ENCODE results near the gene APOA1.

DNA sequence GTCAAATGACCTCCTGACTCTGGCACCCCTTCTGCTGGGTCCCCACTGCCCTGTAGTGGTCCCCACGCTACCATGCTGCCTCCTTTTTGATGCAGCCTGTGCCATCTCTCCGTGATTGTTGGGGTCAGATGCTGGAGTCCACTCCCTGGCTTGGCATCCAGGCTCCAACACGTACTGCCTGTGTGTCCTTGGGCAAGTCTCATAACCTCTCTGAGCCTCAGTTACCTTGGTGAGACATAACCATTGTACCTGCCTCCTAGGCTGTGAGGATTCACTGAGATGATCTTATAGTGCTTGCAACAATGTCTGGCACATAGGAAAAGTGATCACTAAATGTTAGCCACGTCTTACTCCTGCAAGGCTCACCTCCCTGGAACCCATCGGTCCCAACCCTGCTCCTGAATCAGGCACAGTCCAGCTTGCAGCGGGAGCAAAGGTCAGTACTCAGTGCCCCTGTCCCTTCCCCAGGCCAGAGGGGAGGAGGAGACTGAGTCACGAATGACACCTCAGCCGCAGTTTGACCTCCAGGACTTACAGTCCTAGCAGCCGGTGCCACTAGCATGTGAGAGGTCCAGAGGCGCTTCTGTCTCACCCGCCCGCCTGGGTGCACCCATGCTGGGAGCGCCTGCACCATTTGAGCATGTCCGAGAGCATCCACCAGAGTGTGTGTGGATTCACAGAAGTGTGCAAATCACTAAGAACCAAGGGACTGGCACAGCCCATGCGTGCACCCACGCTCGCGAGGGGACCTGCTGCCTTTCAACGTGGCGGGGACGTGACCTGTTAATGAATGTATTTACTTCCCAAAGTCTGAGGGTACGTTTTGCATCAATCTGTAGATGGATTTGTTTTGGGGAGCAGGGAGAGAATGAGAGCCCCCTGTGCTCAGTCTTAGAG, 11.3 kb downstream of the APOA1 start:
- TF ChIP-seq, protein P1, sequence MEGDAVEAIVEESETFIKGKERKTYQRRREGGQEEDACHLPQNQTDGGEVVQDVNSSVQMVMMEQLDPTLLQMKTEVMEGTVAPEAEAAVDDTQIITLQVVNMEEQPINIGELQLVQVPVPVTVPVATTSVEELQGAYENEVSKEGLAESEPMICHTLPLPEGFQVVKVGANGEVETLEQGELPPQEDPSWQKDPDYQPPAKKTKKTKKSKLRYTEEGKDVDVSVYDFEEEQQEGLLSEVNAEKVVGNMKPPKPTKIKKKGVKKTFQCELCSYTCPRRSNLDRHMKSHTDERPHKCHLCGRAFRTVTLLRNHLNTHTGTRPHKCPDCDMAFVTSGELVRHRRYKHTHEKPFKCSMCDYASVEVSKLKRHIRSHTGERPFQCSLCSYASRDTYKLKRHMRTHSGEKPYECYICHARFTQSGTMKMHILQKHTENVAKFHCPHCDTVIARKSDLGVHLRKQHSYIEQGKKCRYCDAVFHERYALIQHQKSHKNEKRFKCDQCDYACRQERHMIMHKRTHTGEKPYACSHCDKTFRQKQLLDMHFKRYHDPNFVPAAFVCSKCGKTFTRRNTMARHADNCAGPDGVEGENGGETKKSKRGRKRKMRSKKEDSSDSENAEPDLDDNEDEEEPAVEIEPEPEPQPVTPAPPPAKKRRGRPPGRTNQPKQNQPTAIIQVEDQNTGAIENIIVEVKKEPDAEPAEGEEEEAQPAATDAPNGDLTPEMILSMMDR (IDR thresholded peaks at IDR 0.05; ENCODE audit: insufficient read depth, low read length, poor library complexity, severe bottlenecking), result no peak
- no peak for TF ChIP-seq EZH2phosphoT487 (conservative IDR thresholded peaks at IDR 0.05; ENCODE audit: low read length)
